Small intestine (tissue), 7 donors: Measurements from ENCODE around the gene TYW1B. TPM values are rescaled to one million over a fixed set of nuclear protein-coding genes. Genes with fewer than 3 reads are reported as not detected.
"Not testable (repeated sequence)": the region's sequence is repeated elsewhere in the genome, so short reads cannot be mapped to it uniquely, and the experiment has no call there.

Source experiments
- DNase-seq, 2 donors: peaks; one replicate each; pipeline versions ENCODE4 v3.0.0 to v3.0.0-alpha.2; 2013
- FAIRE-seq: peaks from 2 replicates; lab custom pipeline; 2012; peaks lifted over from hg19 to GRCh38; lab: Jason Lieb, UNC
- H3K27ac ChIP-seq, 3 donors: one replicate each; pipeline ENCODE4 v1.5.1; 2013; ENCODE audit warnings: low read length in 2 of 3, mild to moderate bottlenecking in 2 of 3, control low read depth in 1 of 3, inconsistent platforms in 1 of 3, low read depth in 1 of 3, moderate library complexity in 1 of 3
- H3K27me3 ChIP-seq, 3 donors: one replicate each; pipeline ENCODE4 v1.6.1; 2013; ENCODE audit warnings: low read length in 3 of 3, inconsistent platforms in 1 of 3; ENCODE audit not compliant: control insufficient read depth in 3 of 3, insufficient read depth in 3 of 3
- H3K36me3 ChIP-seq, 3 donors: one replicate each; pipeline ENCODE4 v1.6.1; 2013; ENCODE audit warnings: low read length in 3 of 3, inconsistent platforms in 1 of 3, low read depth in 1 of 3, mild to moderate bottlenecking in 1 of 3, moderate library complexity in 1 of 3; ENCODE audit not compliant: control insufficient read depth in 3 of 3, insufficient read depth in 2 of 3
- H3K4me1 ChIP-seq, 3 donors: one replicate each; pipeline ENCODE4 v1.6.1; 2013; ENCODE audit warnings: low read length in 2 of 3, inconsistent platforms in 1 of 3, low read depth in 1 of 3, mild to moderate bottlenecking in 1 of 3, moderate library complexity in 1 of 3; ENCODE audit not compliant: control insufficient read depth in 3 of 3, insufficient read depth in 2 of 3
- H3K4me3 ChIP-seq, 3 donors: one replicate each; pipeline ENCODE4 v1.5.1; 2013; ENCODE audit warnings: low read length in 3 of 3, control low read depth in 1 of 3, inconsistent platforms in 1 of 3, low read depth in 1 of 3, mild to moderate bottlenecking in 1 of 3, moderate library complexity in 1 of 3
- H3K9me3 ChIP-seq, 2 donors: one replicate each; pipeline ENCODE4 v1.6.1; 2013; ENCODE audit warnings: low read depth in 1 of 2, low read length in 1 of 2; ENCODE audit not compliant: control insufficient read depth in 2 of 2, insufficient read depth in 1 of 2
- WGBS, 3 donors: extraction: QIAGEN DNeasy Blood & Tissue Kit; methylation state at CpG; one replicate each; pipeline ENCODE4 v1.1.7; 2013; 5-methylcytosine and 5-hydroxymethylcytosine counted together
- polyA plus RNA-seq, 4 donors: library from polyadenylated mRNA; stranded (reverse) in 3 of 4; unstranded in 1 of 4; fragments of 200-250 nt in 3 of 4; fragments of 120-200 nt in 1 of 4; gene quantifications; one replicate each; pipeline versions ENCODE4 v1.2.1 to v1.2.3, GENCODE V29; 2013
- donor health status: healthy with polysubstance abuse.
- donor health status: control.
- donor health status: control.
- donor health status: Bipolar disorder and iron deficiency.
- donor health status: healthy.

The TYW1B gene
- polyA plus RNA-seq, 4 donors = 1.1 to 3.9 (median 2.0) TPM

DNA sequence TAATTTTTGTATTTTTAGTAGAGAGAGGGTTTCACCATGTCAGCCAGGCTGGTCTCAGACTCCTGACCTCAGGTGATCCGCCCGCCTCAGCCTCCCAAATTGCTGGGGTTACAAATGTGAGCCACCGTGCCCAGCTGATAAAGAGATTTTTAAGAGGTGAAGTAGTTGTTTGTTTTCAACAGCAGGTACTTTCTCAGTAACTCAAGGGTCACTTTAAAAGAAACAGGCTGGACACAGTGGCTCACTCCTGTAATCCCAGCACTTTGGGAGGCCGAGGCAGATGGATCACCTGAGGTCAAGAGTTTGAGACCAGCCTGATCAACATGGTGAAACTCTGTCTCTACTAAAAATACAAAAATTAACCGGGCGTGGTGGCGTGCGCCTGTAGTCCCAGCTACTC, 24.2 kb downstream of the TYW1B start:
- H3K27me3 ChIP-seq, H3K9me3 ChIP-seq, H3K27ac ChIP-seq, FAIRE-seq, H3K4me1 ChIP-seq, DNase-seq, H3K4me3 ChIP-seq: not testable (repeated sequence)
- 89 to 90% (median 89%) methylated on average over 8 of the region's 8 CpGs for WGBS, 3 donors
- H3K36me3 ChIP-seq = peaks cover 0 to 16% (median 2%) of the 10 kb centered on the region in 3 donors

DNA sequence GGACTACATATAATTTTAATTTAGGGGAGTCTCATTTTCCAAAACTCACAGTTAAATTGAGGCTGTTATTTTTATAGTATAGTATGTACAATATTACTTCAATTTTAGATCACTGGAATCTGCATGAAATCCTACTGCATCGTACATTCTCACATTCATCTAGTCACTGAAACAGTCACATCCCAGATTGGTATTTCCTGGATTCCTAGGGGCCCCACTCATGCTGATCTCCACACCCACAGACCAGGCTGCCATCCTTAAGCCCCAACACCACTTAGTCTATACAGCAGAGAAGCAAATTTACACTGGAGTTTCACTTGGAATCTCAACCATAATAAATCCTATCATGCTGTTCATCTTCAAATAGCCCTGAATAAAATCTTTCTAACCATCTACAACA, 26.4 kb downstream of the TYW1B start:
- not testable (repeated sequence) for DNase-seq, H3K27ac ChIP-seq, H3K9me3 ChIP-seq, H3K4me3 ChIP-seq, H3K27me3 ChIP-seq, H3K4me1 ChIP-seq, FAIRE-seq
- 10 to 47% (median 31%) methylated on average over 1 of the region's 1 CpG for WGBS, 3 donors
- peaks cover 0 to 12% (median 2%) of the 10 kb centered on the region in 3 donors for H3K36me3 ChIP-seq

DNA sequence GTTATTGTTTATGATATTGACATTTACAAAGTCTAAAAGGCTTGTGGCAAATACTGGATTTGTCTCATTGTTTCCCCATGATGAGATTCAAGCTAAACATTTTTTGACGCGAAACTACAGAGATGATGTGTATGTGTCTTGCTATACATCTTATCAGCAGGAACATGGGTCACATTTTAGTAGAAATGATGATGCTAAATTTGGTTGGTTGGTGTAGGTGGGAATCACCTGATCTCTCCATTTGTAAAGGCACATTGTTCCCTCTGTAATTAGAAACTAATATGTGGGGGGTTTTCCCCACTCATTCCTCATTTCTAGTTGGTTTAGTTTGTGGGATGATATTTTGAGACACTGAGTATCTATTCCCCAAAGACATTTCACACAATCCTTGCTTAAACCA, 32.6 kb downstream of the TYW1B start:
- H3K27ac ChIP-seq, FAIRE-seq: not testable (repeated sequence)
- WGBS, 3 donors = 94 to 99% (median 95%) methylated on average over 2 of the region's 2 CpGs

DNA sequence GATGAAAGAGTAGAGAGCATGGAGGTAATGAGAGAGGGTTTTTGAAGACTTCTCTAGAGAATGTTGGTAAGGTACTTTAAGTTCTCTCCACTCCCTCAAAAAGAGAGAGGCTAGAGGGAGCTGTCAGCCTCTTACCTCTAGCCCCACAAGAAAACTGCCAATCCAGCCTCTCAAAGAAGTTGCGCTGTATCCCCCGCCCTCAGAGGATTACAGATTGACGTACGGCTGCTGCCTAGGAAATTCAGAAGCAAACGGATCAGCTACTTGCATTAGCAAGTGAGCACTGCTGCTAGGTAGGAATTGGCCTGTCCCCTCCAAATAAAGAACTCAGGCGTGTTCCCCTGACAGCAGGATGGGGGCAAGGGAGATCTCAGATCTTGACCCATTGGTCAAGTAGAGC, 34.2 kb downstream of the TYW1B start:
- Histone ChIP-seq H3K9me3 (peaks cover 0 to 5% of the 10 kb centered on the region in 2 donors), H3K36me3 (peaks cover 0 to 2% (median 0%) of the 10 kb centered on the region in 3 donors), H3K27ac (no peak overlapping the region), H3K4me3 (no peak overlapping the region), H3K4me1 (no peaks in the 10 kb centered on the region), H3K27me3 (no peaks in the 10 kb centered on the region)
- DNase-seq = no peak
- no peak for FAIRE-seq
- WGBS, 3 donors = 94 to 97% (median 96%) methylated on average over 6 of the region's 6 CpGs

More for the DNA sequence above, 32.6 kb downstream of the TYW1B start:
- H3K36me3 ChIP-seq, H3K9me3 ChIP-seq, H3K4me3 ChIP-seq, DNase-seq, H3K4me1 ChIP-seq, H3K27me3 ChIP-seq: not testable (repeated sequence)

DNA sequence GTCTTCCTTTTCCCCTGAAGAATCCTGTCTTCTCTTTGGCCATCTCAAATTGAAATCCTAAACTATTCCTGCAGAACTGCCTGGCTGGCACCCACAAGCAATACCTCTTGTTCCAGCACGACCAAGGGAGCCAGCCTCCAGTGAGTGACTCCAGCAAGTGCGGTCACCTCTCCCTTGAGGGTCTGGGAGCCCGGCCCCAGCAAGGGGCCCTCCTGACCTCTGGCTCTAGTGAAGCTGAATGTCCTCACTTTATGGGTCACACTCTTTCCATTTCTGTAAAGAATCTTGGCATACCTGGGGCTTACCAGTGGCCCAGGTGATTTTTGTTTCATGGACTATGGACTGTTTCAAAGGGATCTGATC, 37.3 kb downstream of the TYW1B start:
- H3K36me3 ChIP-seq, DNase-seq, H3K27ac ChIP-seq, H3K4me3 ChIP-seq, H3K4me1 ChIP-seq, FAIRE-seq, H3K9me3 ChIP-seq, H3K27me3 ChIP-seq: not testable (repeated sequence)
- WGBS, 3 donors = 35 to 56% (median 55%) methylated on average over 2 to 3 of the region's 3 CpGs

GRCh38 chr7:72790048-72790697, 37.8 kb downstream of the TYW1B start:
- H3K36me3 ChIP-seq, H3K4me1 ChIP-seq, H3K9me3 ChIP-seq, H3K27ac ChIP-seq, H3K4me3 ChIP-seq, FAIRE-seq, H3K27me3 ChIP-seq: not testable (repeated sequence)
- DNase-seq = peak in 1 of 2 donors; percentile 33
- 37 to 67% (median 41%) methylated on average over 5 to 6 of the region's 6 CpGs for WGBS, 3 donors

- Histone ChIP-seq H3K27me3 (no peaks in the 10 kb centered on the region), H3K4me1 (no peaks in the 10 kb centered on the region), H3K4me3 (no peak overlapping the region), H3K27ac (no peak overlapping the region), H3K9me3 (no peaks in the 10 kb centered on the region), H3K36me3 (no peaks in the 10 kb centered on the region)
- FAIRE-seq = no peak
- 88 to 91% (median 90%) methylated on average over 8 of the region's 8 CpGs for WGBS, 3 donors
- DNase-seq = no peak
Observed at GRCh38 chr7:72785166-72785955, 42.6 kb downstream of the TYW1B start.

GRCh38 chr7:72783601-72784370, 44.2 kb downstream of the TYW1B start:
- not testable (repeated sequence) for H3K9me3 ChIP-seq, FAIRE-seq, H3K4me3 ChIP-seq, H3K4me1 ChIP-seq, H3K36me3 ChIP-seq, H3K27me3 ChIP-seq
- WGBS, 3 donors = 53 to 83% (median 64%) methylated on average over 4 of the region's 4 CpGs
- H3K27ac ChIP-seq = peak overlapping the region in 1 of 3 donors; percentile 58
- peak in 1 of 2 donors; percentile 40 for DNase-seq
